Fibroblast of villous mesenchyme (primary cell): ENCODE results near the gene LIMS1. TPM values are rescaled to one million over a fixed set of nuclear protein-coding genes. Genes with fewer than 3 reads are reported as not detected.
A peak's percentile ranks its signal among the peaks of the same experiment; 100 is the strongest.

Experiments used
- DNase-seq: peaks from one replicate; pipeline ENCODE4 v3.0.0-alpha.2; 2010; ENCODE audit warnings: low read depth
- H3K4me3 ChIP-seq: 2 replicates; pipeline ENCODE4 v1.5.1; 2011; ENCODE audit warnings: low read depth, mild to moderate bottlenecking, low read length
- CTCF ChIP-seq: IDR thresholded peaks from 2 replicates; pipeline ENCODE4 v1.5.1; 2012; ENCODE audit warnings: low read depth, mild to moderate bottlenecking, low read length; ENCODE audit not compliant: insufficient read depth
- total RNA-seq: library from RNA; depleted of rRNA; stranded (reverse); fragments of >200 nt; gene quantifications from 2 replicates; pipeline ENCODE4 v1.2.3, GENCODE V29; 2012

Gene LIMS1
- total RNA-seq, 1 donor: 152 TPM

- TF ChIP-seq CTCF: no peak
- no peak for DNase-seq
- no peak overlapping the region for H3K4me3 ChIP-seq
Measured at GRCh38 chr2:108541451-108541850, 7.2 kb downstream of the LIMS1 start.

- DNase-seq: peak; percentile 79
- H3K4me3 ChIP-seq: no peak overlapping the region
- TF ChIP-seq CTCF: no peak
Measured at GRCh38 chr2:108542071-108542470, 7.8 kb downstream of the LIMS1 start.

- no peak for DNase-seq
- no peak overlapping the region for H3K4me3 ChIP-seq
- TF ChIP-seq CTCF: no peak
Measured at GRCh38 chr2:108547606-108548005, 13.3 kb downstream of the LIMS1 start.

- no peak overlapping the region for H3K4me3 ChIP-seq
- DNase-seq: peak; percentile 86
- no peak for TF ChIP-seq CTCF
Measured at GRCh38 chr2:108548208-108549003, 14.1 kb downstream of the LIMS1 start.

- no peak for TF ChIP-seq CTCF
- H3K4me3 ChIP-seq: no peak overlapping the region
- DNase-seq: no peak
Measured at GRCh38 chr2:108552566-108552965, 18.3 kb downstream of the LIMS1 start.

GRCh38 chr2:108553209-108553919 is 19.1 kb downstream of the LIMS1 start:
- no peak overlapping the region for H3K4me3 ChIP-seq
- no peak for TF ChIP-seq CTCF
- DNase-seq: no peak
